Cardiac fibroblast (primary cell): ENCODE measurements around the gene KDM7A.

Source experiments
- DNase-seq, 2 donors: peaks; one replicate each; pipeline versions ENCODE4 v3.0.0 to v3.0.0-alpha.2; 2010; ENCODE audit warnings: low read depth in 2 of 2
- H3K4me3 ChIP-seq, 2 donors: replicated peaks in 1 of 2; 1 replicate in 1 of 2; 2 replicates in 1 of 2; pipeline ENCODE4 v1.5.1; 2011; ENCODE audit warnings: low read depth in 2 of 2, low read length in 2 of 2, mild to moderate bottlenecking in 2 of 2, moderate library complexity in 1 of 2
- TF ChIP-seq, protein P1 (sequence below): IDR thresholded peaks from one replicate; pipeline ENCODE4 v1.5.1; 2011; ENCODE audit warnings: low read depth, mild to moderate bottlenecking, low read length, inconsistent platforms

The KDM7A gene

DNA sequence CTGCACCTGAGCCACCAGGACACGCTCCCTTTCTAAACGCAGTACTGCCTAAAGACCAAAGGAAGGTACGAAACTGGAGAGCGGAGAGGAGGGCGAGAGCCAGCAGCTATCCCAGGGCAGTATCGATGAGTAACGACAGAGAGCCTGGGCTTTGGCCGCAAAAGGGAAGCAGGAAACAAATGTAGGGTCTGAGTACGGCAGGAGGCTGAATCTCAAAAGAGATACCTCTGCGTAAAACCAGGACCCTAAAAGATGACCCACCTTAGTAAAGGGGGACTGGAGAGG, 134.5 kb downstream of the KDM7A start:
- TF ChIP-seq, protein P1, sequence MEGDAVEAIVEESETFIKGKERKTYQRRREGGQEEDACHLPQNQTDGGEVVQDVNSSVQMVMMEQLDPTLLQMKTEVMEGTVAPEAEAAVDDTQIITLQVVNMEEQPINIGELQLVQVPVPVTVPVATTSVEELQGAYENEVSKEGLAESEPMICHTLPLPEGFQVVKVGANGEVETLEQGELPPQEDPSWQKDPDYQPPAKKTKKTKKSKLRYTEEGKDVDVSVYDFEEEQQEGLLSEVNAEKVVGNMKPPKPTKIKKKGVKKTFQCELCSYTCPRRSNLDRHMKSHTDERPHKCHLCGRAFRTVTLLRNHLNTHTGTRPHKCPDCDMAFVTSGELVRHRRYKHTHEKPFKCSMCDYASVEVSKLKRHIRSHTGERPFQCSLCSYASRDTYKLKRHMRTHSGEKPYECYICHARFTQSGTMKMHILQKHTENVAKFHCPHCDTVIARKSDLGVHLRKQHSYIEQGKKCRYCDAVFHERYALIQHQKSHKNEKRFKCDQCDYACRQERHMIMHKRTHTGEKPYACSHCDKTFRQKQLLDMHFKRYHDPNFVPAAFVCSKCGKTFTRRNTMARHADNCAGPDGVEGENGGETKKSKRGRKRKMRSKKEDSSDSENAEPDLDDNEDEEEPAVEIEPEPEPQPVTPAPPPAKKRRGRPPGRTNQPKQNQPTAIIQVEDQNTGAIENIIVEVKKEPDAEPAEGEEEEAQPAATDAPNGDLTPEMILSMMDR, result no peak

DNA sequence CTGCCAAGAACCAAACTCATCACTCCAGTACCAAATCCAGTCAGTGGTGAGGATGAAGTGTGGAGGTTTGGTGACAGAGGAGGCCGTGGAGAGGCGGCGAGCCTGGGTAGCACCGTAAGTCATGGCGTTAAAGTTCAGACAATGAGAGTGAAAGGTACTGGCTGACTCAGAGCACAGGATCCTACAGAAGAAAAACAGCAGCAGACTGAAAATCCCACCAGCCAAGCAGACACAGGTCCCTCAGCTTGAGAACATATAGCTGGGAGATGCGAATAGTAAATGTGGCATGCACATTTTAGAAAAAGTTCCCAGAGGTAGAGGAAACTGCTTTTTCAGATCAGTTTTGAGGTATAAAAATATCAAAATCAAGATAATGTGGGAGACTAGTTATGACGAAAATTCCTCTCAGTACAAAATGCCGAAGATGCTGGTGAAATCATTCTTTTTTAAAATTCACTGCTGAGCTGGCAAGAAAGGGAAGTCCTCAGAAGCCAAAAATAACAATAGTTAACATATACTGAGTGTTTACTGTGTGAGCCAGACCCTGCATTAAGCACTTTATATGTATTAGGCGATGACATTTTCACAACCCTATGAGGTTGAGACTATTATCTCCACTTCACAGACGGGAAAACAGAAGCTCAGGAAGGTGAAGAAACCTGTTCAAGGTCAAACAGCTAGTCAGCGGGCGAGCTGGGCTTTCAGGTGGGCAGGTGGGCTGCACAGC, 135.0 kb downstream of the KDM7A start:
- TF ChIP-seq, protein P1, result no peak
- H3K4me3 ChIP-seq, result peak overlapping the region in 1 of 2 donors; percentile 2
- peak; percentile 60 to 78 for DNase-seq

More for the DNA sequence above, 134.5 kb downstream of the KDM7A start:
- DNase-seq, result no peak
- H3K4me3 ChIP-seq, result no peak overlapping the region

DNA sequence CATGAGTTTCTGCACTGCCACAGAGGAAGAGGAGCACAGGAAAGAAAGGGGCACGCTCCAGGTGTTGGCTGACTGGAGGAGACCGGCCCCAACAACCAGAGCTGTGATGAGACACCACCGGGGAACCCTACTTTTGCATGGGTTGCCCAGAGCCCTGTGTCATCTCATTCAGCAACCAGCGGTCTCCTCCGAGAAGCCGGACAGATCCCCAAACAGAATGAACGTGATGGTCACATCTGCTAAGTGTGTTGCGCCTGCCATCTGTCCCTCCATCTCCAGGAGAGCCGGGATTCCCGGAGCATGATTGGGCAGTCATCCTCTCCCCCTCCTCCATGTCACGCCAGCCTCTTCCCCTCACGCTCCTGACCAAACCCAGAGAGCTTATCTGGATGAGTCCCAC, 136.9 kb downstream of the KDM7A start:
- H3K4me3 ChIP-seq, result no peak overlapping the region
- no peak for DNase-seq
- TF ChIP-seq, protein P1, result no peak

DNA sequence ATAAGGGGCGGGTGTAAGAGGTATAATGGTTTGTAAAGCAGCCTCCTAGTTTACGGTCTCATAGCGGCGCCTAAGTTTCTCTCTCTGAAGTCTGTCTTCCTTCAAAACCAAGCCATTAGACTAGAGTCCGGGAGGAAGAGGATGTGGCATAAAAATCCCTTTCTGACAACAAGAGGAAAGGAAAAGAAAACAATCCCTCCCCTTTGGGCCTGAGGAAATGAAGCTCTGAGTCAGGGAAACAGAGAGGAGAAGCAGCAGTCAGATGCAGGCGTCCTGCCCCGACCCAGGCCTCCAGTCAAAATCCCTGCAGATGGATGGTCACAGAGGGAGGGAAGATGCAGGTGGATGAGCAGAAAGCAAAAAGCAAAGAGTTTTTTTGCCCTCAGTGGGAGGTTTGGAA, 137.7 kb downstream of the KDM7A start:
- DNase-seq, result peak; percentile 29 to 58
- TF ChIP-seq, protein P1, result no peak

DNA sequence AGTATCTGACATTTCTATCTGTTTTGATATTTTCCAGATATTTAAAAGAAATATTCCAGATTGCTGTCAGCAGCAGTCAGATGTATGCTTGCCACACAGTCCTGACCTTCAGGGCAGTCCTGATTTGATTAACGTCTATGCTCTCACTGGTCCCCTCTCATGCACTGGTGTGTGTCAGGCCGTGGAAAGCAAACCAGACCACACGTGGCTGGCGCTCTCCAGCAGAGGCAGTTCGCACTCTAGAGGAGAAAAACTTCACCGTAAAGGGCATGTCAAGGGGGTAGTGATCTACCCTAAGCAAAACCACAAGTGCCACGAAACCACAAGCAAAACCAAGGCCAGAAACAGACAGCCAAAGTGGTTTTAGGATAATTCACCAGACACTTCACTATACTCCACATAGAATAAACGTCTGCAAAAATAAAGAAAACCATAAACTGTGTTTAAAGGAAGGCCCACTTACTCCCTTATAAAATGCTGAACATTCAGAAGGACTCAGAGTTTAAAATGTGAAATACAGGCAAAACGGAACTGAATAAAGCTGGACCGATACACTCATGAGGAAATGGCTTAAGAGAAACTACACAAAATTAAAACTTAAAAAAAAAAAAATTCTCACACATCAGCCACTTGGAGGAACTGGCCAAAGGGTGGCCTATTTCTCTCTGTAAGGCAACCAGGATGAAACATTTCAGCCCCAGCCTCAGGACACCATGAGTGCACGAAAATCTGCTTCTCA, 140.4 kb downstream of the KDM7A start:
- DNase-seq, result peak in 1 of 2 donors; percentile 15
- TF ChIP-seq, protein P1, result no peak
- H3K4me3 ChIP-seq, result no peak overlapping the region

More for the DNA sequence above, 137.7 kb downstream of the KDM7A start:
- H3K4me3 ChIP-seq, result no peak overlapping the region

DNA sequence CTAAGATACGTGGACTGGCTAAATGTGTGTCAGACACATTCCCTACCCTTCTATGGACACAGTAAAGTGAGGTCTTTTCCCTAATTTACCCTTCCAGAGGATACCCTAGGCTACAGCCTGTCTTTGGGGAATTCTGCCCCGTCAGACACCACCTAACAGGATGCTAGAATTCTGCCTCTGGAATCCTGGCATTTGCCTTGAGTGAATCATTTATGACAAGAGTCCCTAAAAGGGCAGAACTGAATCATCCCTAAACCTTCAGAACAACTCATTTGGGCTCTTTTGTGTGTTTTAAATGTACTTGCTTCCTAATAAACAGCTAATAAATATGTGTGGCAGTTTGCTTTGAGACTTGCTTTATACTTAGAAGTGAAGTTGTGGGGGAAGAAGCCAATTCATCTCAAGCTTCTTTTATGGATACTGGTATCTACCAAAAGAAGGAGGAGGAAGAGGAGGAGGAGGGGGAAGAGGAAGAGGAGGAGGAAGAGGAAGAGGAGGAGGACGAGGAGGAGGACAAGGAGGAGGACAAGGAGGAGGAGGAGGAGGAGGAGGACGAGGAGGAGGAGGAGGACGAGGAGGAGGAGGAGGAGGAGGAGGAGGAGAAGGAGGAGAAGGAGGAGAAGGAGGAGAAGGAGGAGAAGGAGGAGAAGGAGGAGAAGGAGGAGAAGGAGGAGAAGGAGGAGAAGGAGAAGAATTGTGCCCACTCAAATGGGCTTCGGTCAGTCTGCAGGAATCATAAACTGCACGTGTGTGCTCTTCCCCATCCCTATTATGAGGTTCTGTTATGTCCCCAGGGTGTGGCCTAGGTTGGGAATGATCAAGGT, 141.2 kb downstream of the KDM7A start:
- no peak overlapping the region for H3K4me3 ChIP-seq
- peak; percentile 43 to 90 for DNase-seq
- TF ChIP-seq, protein P1, result no peak
